Measurements from ENCODE around the gene RXRB. TPM values are rescaled to one million over a fixed set of nuclear protein-coding genes. Genes with fewer than 3 reads are reported as not detected.

Gene RXRB
- total and polyA plus RNA-seq, 10 of the 15 experiments (the other 5 are each of a cell fraction or from before 2014, with no cell fraction given) = 0.71 to 35.0 (median 20.4) TPM

DNA sequence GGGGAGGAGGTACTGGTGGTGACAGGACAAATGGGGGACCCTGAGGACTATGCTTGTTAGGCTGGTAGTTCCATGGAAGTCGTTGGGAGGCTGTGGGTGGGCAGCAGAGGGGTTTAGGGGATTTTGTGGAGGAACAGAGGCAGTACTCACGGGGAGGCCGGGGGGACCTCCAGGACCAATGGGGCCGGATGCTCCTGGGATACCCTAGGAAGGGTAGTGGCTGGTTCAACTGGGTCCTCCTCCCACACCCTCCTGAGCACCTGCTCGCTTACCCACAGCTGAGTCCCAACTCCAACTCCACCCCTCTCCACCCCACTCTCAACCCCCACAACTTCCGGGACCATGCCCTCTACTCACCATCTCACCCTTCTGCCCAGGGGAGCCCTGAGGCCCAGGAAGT is 34.1 kb downstream of the RXRB start (continued):
- TF ChIP-seq E2F8 (IDR thresholded peaks at IDR 0.05; ENCODE audit: low read depth, partially characterized antibody) (no peak), MLLT1 (IDR thresholded peaks at IDR 0.05) (no peak), PAX8 (IDR thresholded peaks at IDR 0.05) (no peak), ESRRA (IDR thresholded peaks at IDR 0.05; ENCODE audit: low read length) (no peak), NRF1 (conservative IDR thresholded peaks at IDR 0.05; ENCODE audit: low read depth, low read length) (no peak)
- TF ChIP-seq, protein P1, sequence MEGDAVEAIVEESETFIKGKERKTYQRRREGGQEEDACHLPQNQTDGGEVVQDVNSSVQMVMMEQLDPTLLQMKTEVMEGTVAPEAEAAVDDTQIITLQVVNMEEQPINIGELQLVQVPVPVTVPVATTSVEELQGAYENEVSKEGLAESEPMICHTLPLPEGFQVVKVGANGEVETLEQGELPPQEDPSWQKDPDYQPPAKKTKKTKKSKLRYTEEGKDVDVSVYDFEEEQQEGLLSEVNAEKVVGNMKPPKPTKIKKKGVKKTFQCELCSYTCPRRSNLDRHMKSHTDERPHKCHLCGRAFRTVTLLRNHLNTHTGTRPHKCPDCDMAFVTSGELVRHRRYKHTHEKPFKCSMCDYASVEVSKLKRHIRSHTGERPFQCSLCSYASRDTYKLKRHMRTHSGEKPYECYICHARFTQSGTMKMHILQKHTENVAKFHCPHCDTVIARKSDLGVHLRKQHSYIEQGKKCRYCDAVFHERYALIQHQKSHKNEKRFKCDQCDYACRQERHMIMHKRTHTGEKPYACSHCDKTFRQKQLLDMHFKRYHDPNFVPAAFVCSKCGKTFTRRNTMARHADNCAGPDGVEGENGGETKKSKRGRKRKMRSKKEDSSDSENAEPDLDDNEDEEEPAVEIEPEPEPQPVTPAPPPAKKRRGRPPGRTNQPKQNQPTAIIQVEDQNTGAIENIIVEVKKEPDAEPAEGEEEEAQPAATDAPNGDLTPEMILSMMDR (IDR thresholded peaks at IDR 0.05 in 2 of 3, conservative IDR thresholded peaks at IDR 0.05 in 1 of 3; ENCODE audit: control insufficient read depth in 2 of 3, extremely low read depth in 1 of 3, insufficient read depth in 1 of 3, low read depth in 3 of 3, low read length in 3 of 3) = no peak
- TF ChIP-seq, protein P2, sequence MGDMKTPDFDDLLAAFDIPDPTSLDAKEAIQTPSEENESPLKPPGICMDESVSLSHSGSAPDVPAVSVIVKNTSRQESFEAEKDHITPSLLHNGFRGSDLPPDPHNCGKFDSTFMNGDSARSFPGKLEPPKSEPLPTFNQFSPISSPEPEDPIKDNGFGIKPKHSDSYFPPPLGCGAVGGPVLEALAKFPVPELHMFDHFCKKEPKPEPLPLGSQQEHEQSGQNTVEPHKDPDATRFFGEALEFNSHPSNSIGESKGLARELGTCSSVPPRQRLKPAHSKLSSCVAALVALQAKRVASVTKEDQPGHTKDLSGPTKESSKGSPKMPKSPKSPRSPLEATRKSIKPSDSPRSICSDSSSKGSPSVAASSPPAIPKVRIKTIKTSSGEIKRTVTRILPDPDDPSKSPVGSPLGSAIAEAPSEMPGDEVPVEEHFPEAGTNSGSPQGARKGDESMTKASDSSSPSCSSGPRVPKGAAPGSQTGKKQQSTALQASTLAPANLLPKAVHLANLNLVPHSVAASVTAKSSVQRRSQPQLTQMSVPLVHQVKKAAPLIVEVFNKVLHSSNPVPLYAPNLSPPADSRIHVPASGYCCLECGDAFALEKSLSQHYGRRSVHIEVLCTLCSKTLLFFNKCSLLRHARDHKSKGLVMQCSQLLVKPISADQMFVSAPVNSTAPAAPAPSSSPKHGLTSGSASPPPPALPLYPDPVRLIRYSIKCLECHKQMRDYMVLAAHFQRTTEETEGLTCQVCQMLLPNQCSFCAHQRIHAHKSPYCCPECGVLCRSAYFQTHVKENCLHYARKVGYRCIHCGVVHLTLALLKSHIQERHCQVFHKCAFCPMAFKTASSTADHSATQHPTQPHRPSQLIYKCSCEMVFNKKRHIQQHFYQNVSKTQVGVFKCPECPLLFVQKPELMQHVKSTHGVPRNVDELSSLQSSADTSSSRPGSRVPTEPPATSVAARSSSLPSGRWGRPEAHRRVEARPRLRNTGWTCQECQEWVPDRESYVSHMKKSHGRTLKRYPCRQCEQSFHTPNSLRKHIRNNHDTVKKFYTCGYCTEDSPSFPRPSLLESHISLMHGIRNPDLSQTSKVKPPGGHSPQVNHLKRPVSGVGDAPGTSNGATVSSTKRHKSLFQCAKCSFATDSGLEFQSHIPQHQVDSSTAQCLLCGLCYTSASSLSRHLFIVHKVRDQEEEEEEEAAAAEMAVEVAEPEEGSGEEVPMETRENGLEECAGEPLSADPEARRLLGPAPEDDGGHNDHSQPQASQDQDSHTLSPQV (IDR thresholded peaks at IDR 0.05) = no peak

Measured in GM12878 (cell line).